AG20443 (cell line): ENCODE measurements around the gene RAB19.
"Not testable (repeated sequence)": the region's sequence is repeated elsewhere in the genome, so short reads cannot be mapped to it uniquely, and the experiment has no call there.

ENCODE experiments used
- DNase-seq: peaks from one replicate; pipeline ENCODE4 v3.0.0; 2012; ENCODE audit warnings: low spot score, mixed read lengths

Gene RAB19

GRCh38 chr7:140402178-140402835 is 1.6 kb upstream of the RAB19 start:
- peak; percentile 27 for DNase-seq

GRCh38 chr7:140404565-140405065 is 757 bp downstream of the RAB19 start:
- no peak for DNase-seq

- DNase-seq = no peak
Measured at GRCh38 chr7:140415361-140415760, 11.5 kb downstream of the RAB19 start.

- not testable (repeated sequence) for DNase-seq
Measured at GRCh38 chr7:140415816-140416215, 12.0 kb downstream of the RAB19 start.

GRCh38 chr7:140416560-140416959 is 12.7 kb downstream of the RAB19 start:
- no peak for DNase-seq

GRCh38 chr7:140417456-140418155 is 13.7 kb downstream of the RAB19 start:
- no peak for DNase-seq

- not testable (repeated sequence) for DNase-seq
Measured at GRCh38 chr7:140418156-140418472, 14.3 kb downstream of the RAB19 start.

- DNase-seq = no peak
Measured at GRCh38 chr7:140418653-140419052, 14.8 kb downstream of the RAB19 start.

- DNase-seq = no peak
Measured at GRCh38 chr7:140421521-140421920, 17.7 kb downstream of the RAB19 start.

- DNase-seq = no peak
Measured at GRCh38 chr7:140423501-140423900, 19.6 kb downstream of the RAB19 start.

- no peak for DNase-seq
Measured at GRCh38 chr7:140425718-140426117, 21.9 kb downstream of the RAB19 start.

GRCh38 chr7:140426130-140426529 is 22.3 kb downstream of the RAB19 start:
- DNase-seq = no peak

GRCh38 chr7:140433396-140433795 is 29.5 kb downstream of the RAB19 start:
- DNase-seq = no peak

- peak; percentile 35 for DNase-seq
Measured at GRCh38 chr7:140435252-140435895, 31.5 kb downstream of the RAB19 start.

- no peak for DNase-seq
Measured at GRCh38 chr7:140439359-140439758, 35.5 kb downstream of the RAB19 start.

- DNase-seq = no peak
Measured at GRCh38 chr7:140440593-140440992, 36.7 kb downstream of the RAB19 start.

- DNase-seq = no peak
Measured at GRCh38 chr7:140441519-140441918, 37.7 kb downstream of the RAB19 start.

GRCh38 chr7:140446467-140446866 is 42.6 kb downstream of the RAB19 start:
- no peak for DNase-seq

GRCh38 chr7:140447841-140448240 is 44.0 kb downstream of the RAB19 start:
- no peak for DNase-seq

- DNase-seq = no peak
Measured at GRCh38 chr7:140448781-140449480, 45.1 kb downstream of the RAB19 start.

GRCh38 chr7:140451716-140452115 is 47.9 kb downstream of the RAB19 start:
- no peak for DNase-seq

- no peak for DNase-seq
Measured at GRCh38 chr7:140453273-140453672, 49.4 kb downstream of the RAB19 start.
